T-helper 9 cell (primary cell): ENCODE measurements around the gene KIF22.

Experiments used
- DNase-seq: peaks from one replicate; pipeline ENCODE4 v3.0.0-alpha.2; 2020

Gene KIF22

DNA sequence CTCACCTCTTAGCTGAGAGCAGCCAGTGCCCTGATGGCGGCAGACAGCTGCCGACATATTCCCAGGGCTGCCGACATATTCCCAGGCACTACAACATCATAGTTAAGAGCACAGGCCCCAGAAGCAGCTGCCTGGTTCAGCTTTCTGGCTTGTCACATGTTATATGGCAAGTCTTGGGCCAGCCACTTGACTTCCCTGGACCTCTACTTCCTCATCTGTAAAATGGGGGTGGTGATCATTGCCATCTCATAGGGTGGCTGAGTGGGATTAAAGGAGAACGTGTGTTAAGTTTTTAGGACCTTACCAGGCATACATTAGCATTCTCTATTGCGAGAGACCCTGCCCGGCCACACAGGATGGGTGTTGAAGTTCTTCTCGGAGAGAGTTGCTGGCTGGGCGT, 53.4 kb downstream of the KIF22 start:
- no peak for DNase-seq

DNA sequence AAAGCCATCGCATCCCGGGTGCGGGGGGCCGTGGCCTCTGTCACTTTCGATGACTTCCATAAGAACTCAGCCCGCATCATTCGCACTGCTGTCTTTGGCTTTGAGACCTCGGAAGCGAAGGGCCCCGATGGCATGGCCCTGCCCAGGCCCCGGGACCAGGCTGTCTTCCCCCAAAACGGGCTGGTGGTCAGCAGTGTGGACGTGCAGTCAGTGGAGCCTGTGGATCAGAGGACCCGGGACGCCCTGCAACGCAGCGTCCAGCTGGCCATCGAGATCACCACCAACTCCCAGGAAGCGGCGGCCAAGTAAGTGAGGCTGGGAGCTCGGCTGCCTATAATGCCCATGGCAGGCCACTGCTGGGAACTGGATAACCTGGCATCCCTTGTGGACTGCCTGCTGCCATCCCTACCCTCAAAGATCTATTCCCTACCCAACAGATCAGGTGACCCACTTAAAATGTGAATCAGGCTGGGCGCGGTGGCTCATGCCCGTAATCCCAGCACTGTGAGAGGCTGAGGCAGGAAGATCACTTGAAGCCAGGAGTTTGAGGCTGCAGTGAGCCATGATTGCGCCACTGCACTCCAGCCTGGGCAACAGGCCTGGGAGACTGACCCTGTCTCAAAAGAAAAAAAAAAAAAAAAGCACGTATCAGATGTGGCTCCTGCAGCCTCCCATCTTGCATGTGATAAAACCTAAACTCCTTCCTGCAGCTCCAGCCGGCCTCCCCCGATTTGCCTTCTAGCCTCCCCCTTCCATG, 54.2 kb downstream of the KIF22 start:
- no peak for DNase-seq

DNA sequence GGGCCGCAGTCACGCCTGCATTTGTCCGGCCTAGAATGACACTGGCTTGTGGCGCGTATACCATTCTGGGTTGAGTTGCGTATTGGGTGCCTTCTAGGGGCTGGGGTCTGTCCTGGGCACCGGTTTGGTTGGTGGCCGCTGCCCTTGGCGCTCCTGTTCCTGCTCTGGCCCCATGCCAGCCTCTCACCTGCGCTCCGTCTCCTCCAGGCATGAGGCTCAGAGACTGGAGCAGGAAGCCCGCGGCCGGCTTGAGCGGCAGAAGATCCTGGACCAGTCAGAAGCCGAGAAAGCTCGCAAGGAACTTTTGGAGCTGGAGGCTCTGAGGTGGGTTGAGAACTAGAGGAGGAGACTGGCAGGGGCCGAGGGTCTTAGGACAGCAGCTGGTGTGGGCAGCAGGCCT, 55.1 kb downstream of the KIF22 start:
- DNase-seq, result no peak

DNA sequence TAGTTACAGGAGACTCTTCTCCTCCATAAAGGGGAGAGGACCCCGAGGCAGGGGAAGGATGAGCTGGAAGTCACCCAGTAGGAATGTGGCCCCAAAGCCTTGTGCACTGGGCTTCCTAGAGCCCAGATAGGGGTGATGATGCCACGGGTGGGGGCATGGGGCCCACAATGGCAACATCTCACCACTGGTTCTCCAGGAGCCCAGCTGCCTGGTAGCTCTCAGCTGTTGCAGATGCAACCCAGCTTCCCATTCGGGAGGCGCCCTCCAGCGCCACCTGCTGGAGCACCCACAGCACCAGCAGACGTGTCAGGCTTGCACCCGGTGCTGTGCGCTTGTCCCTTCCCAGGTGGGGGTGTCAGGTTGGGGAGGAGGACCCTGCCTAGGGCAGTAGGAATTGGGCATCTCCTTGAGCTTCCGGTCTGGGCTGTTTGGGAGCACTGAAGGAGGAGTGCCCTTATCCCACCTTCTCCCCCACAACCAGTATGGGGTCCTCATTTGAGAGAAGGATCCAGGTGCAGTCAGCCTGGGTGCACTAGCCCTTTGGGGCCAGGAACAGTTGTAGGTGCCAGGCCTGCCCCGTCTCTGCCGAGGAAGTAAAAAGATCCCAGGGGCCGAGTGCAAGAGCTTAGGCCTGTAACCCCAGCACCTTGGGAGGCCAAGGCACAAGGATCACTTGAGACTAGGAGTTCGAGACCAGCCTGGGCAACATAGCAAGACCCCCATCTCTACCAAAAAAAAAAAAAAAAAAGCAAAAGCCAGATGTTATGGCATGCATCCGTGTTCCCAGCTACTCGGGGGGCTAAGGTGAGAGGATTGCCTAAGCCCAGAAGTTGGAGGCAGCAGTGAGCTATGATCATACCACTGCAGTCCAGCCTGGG, 58.1 kb downstream of the KIF22 start:
- peak; percentile 78 for DNase-seq

DNA sequence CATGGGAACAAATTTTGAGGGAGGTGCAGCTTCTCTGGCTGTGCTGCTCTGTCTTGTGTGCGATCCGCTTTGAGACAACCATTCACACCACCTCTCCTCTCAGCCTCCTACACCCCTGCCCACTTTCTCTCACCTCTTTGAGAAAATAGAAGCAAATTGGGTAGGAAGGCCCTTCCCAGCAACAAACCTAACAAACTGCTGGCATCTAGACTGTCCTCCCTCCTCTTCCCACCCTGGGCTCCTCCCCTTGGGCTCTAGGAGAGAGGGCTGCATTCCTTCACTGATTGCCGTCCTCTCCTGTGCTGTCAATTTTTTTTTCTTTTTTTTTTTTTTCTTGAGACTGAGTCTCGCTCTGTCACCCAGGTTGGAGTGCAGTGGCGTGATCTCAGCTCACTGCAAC, 59.0 kb downstream of the KIF22 start:
- no peak for DNase-seq

DNA sequence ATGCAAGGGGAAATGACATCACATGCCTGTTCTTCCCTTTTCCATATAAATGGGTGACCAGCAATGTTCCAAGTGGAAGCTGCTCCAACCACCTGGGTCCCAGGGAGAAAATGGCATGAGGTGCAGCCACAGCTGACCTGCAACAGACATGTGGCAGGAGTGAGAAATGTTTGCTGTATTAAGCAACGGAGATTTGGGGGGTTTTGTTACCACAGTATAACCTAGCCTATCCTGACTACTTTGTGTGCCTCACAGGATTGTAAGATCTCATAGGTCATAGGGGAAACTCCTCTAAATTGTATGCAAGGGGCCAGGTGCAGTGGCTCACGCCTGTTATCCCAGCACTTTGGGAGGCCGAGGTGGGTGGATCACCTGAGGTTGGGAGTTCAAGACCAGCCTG, 60.4 kb downstream of the KIF22 start:
- DNase-seq, result no peak

DNA sequence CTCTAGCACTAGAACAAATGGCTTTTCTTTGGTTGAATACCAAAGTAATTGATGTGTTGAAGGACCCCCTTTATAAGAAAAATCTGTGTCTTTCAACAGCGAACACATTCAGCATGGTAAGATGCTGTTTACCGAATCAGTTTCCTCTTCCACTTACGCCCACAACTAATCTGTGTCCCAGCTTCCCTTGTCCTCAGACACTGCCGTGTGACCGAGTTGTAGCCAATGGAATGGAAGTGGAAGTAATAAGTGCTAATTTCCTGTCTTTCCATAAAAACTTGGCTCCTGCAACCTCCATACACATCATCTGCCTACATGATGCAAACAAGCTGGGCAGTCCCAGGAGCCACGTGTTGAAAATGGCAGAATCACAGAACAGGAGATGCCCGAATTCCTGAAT, 62.1 kb downstream of the KIF22 start:
- DNase-seq, result no peak

DNA sequence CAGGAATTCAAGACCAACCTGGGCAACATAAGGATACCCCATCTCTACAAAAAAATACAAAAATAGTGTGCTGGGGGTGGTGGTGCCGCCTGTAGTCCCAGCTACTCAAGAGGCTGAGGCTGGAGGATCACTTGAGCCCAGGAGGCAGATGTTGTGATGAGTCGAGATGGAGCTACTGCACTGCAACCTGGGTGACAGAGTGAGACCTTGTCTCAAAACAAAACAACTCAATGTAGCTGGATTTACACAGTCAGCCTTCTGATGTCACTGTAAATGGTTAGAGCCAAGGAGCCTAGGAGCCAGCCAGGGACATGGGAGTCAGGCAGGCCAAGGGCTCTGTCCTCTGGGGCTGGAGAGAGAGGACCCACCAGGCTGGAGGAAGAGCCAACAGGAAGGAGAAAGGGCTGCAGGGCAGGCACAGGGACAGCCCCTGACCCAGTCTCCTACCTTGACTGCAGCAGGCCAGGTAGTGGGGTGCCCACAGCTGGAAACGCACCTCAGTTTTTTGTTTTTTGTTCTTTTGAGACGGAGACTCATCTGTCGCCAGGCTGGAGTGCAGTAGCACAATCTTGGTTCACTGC, 64.1 kb downstream of the KIF22 start:
- DNase-seq, result no peak
